NCI-H1436 treated with DMSO at 0.1 percent for 48 hours (cell line): Measurements from ENCODE around the gene BRIX1.
"Not testable (repeated sequence)": the region's sequence is repeated elsewhere in the genome, so short reads cannot be mapped to it uniquely, and the experiment has no call there.

Experiments used
- DNase-seq: peaks from one replicate; lab custom pipeline; 2025; lab: John Stamatoyannopoulos, UW

BRIX1 gene

GRCh38 chr5:34914671-34915138, 806 bp upstream of the BRIX1 start:
- DNase-seq = no peak

- no peak for DNase-seq
Observed at GRCh38 chr5:34915856-34916192, 313 bp downstream of the BRIX1 start.

- DNase-seq = no peak
Observed at GRCh38 chr5:34916518-34916917, 1.0 kb downstream of the BRIX1 start.

- no peak for DNase-seq
Observed at GRCh38 chr5:34918025-34918424, 2.5 kb downstream of the BRIX1 start.

- DNase-seq = no peak
Observed at GRCh38 chr5:34919077-34919476, 3.6 kb downstream of the BRIX1 start.

GRCh38 chr5:34923256-34923655, 7.7 kb downstream of the BRIX1 start:
- DNase-seq = not testable (repeated sequence)

GRCh38 chr5:34923694-34924461, 8.4 kb downstream of the BRIX1 start:
- DNase-seq = no peak

- DNase-seq = no peak
Observed at GRCh38 chr5:34924462-34924765, 8.9 kb downstream of the BRIX1 start.

GRCh38 chr5:34926318-34926888, 10.9 kb downstream of the BRIX1 start:
- no peak for DNase-seq

- no peak for DNase-seq
Observed at GRCh38 chr5:34927785-34928184, 12.3 kb downstream of the BRIX1 start.

- DNase-seq = no peak
Observed at GRCh38 chr5:34928267-34928666, 12.8 kb downstream of the BRIX1 start.

GRCh38 chr5:34929134-34929719, 13.7 kb downstream of the BRIX1 start, which contains the start of gene DNAJC21:
Gene DNAJC21 (plus strand): TSS chr5:34929559. CDS start chr5:34929820, 261 bp downstream.
- peak; percentile 76 for DNase-seq

- DNase-seq = no peak
Observed at GRCh38 chr5:34929720-34930461, 14.4 kb downstream of the BRIX1 start.

- DNase-seq = no peak
Observed at GRCh38 chr5:34930462-34930844, 14.9 kb downstream of the BRIX1 start.

- DNase-seq = no peak
Observed at GRCh38 chr5:34930870-34931269, 15.4 kb downstream of the BRIX1 start.

- DNase-seq = no peak
Observed at GRCh38 chr5:34932947-34933346, 17.4 kb downstream of the BRIX1 start.

GRCh38 chr5:34941936-34942335, 26.4 kb downstream of the BRIX1 start:
- no peak for DNase-seq

GRCh38 chr5:34944044-34944443, 28.5 kb downstream of the BRIX1 start:
- no peak for DNase-seq

GRCh38 chr5:34944460-34945047, 29.0 kb downstream of the BRIX1 start:
- DNase-seq = no peak

- no peak for DNase-seq
Observed at GRCh38 chr5:34957321-34957720, 41.8 kb downstream of the BRIX1 start.

GRCh38 chr5:34957857-34958690, 42.6 kb downstream of the BRIX1 start:
- no peak for DNase-seq

GRCh38 chr5:34959323-34959722, 43.8 kb downstream of the BRIX1 start:
- no peak for DNase-seq
